Neural cell (in vitro differentiated cells): ENCODE data around the gene SMARCA1. TPM values are rescaled to one million over a fixed set of nuclear protein-coding genes. Genes with fewer than 3 reads are reported as not detected.

Source experiments
- H2AFZ ChIP-seq: fragments of 200-600, 300-800 bp; sonication (generic), shearing (Covaris generic); 2 replicates; pipeline ENCODE4 v1.6.0; 2014; ENCODE audit warnings: low read depth, mild to moderate bottlenecking, antibody characterized with exemption, low read length, moderate library complexity
- H3F3A ChIP-seq: fragments of 200-600 bp; shearing (Covaris generic); 2 replicates; pipeline ENCODE4 v1.6.1; 2016; ENCODE audit warnings: mild to moderate bottlenecking, moderate library complexity, mixed read lengths, antibody characterized with exemption, low read length; ENCODE audit not compliant: insufficient read depth, poor library complexity, severe bottlenecking
- H3K27ac ChIP-seq: fragments of 200-600, 300-800 bp; sonication (generic), shearing (Covaris generic); 2 replicates; pipeline ENCODE4 v1.5.1; 2014; ENCODE audit warnings: mild to moderate bottlenecking, low read length, moderate library complexity
- H3K27me3 ChIP-seq: fragments of 300-800, 200-600 bp; sonication (generic), shearing (Covaris generic); 2 replicates; pipeline ENCODE4 v1.6.0; 2014; ENCODE audit warnings: mild to moderate bottlenecking, low read depth, low read length, moderate library complexity; ENCODE audit not compliant: insufficient read depth
- H3K36me3 ChIP-seq: fragments of 300-800, 200-600 bp; sonication (generic), shearing (Covaris generic); 2 replicates; pipeline ENCODE4 v1.5.1; 2014; ENCODE audit warnings: mild to moderate bottlenecking, antibody characterized with exemption, low read length, moderate library complexity; ENCODE audit not compliant: insufficient read depth
- H3K4me2 ChIP-seq: fragments of 300-800, 200-600 bp; sonication (generic), shearing (Covaris generic); 2 replicates; pipeline ENCODE4 v1.6.0; 2014; ENCODE audit warnings: mild to moderate bottlenecking, low read length
- H3K4me3 ChIP-seq: fragments of 300-800, 200-600 bp; sonication (generic), shearing (Covaris generic); 2 replicates; pipeline ENCODE4 v1.5.1; 2014; ENCODE audit warnings: mild to moderate bottlenecking, low read length, moderate library complexity
- H3K79me2 ChIP-seq: fragments of 200-600 bp; shearing (Covaris generic); replicated peaks from 2 replicates; pipeline ENCODE4 v1.6.0; 2014; ENCODE audit warnings: mild to moderate bottlenecking, low read length, moderate library complexity; ENCODE audit not compliant: insufficient read depth
- H3K9ac ChIP-seq: fragments of 300-800, 200-600 bp; sonication (generic), shearing (Covaris generic); 2 replicates; pipeline ENCODE4 v1.6.1; 2016; ENCODE audit warnings: mild to moderate bottlenecking, low read length, mixed read lengths
- H3K9me2 ChIP-seq: fragments of 200-600 bp; shearing (Covaris generic); 2 replicates; pipeline ENCODE4 v1.6.1; 2016; ENCODE audit warnings: mild to moderate bottlenecking, low read length, mixed read lengths; ENCODE audit not compliant: insufficient read depth
- H3K9me3 ChIP-seq: fragments of 200-600, 300-800 bp; sonication (generic), shearing (Covaris generic); 2 replicates; pipeline ENCODE4 v1.6.1; 2016; ENCODE audit warnings: mild to moderate bottlenecking, mixed run types, low read length, moderate library complexity, mixed read lengths
- H4K20me1 ChIP-seq: fragments of 200-600 bp; shearing (Covaris generic); 2 replicates; pipeline ENCODE4 v1.6.1; 2016; ENCODE audit warnings: mild to moderate bottlenecking, mixed run types; ENCODE audit not compliant: insufficient read depth
- EP300 ChIP-seq: fragments of 450-650 bp; conservative IDR thresholded peaks from 2 replicates; pipeline ENCODE4 v1.6.1; 2014; ENCODE audit warnings: antibody characterized with exemption, mild to moderate bottlenecking, moderate library complexity; ENCODE audit not compliant: poor library complexity, severe bottlenecking
- EZH2 ChIP-seq: fragments of 200-600, 300-800 bp; shearing (Covaris generic), sonication (generic); IDR thresholded peaks from 2 replicates; pipeline ENCODE4 v1.6.1; 2014; ENCODE audit warnings: antibody characterized with exemption, low read length, borderline replicate concordance, mild to moderate bottlenecking; ENCODE audit not compliant: insufficient read depth, poor library complexity, severe bottlenecking
- MXI1 ChIP-seq: fragments of 450-650 bp; conservative IDR thresholded peaks from 2 replicates; pipeline ENCODE4 v1.6.1; 2014; ENCODE audit warnings: antibody characterized with exemption, mild to moderate bottlenecking; ENCODE audit not compliant: poor library complexity, severe bottlenecking
- POLR2AphosphoS5 ChIP-seq: IDR thresholded peaks from 2 replicates; pipeline ENCODE4 v1.6.1; 2012
- RAD21 ChIP-seq: fragments of 450-650 bp; conservative IDR thresholded peaks from 2 replicates; pipeline ENCODE4 v1.6.1; 2014; ENCODE audit warnings: antibody characterized with exemption, mild to moderate bottlenecking, moderate library complexity
- SMC3 ChIP-seq: fragments of 450-650 bp; conservative IDR thresholded peaks from 2 replicates; pipeline ENCODE4 v1.6.1; 2014; ENCODE audit warnings: antibody characterized with exemption, mild to moderate bottlenecking, moderate library complexity; ENCODE audit not compliant: poor library complexity
- TAF1 ChIP-seq: IDR thresholded peaks from 2 replicates; pipeline ENCODE4 v1.6.1; 2012; ENCODE audit warnings: low read depth
- polyA plus RNA-seq: library from polyadenylated mRNA; depleted of rRNA; stranded (reverse); fragments of >200 nt; gene quantifications from 2 replicates; pipeline ENCODE4 v1.2.3, GENCODE V29; 2014
- TF ChIP-seq, protein P1 (sequence below): IDR thresholded peaks from 2 replicates; pipeline ENCODE4 v1.6.1; 2012; ENCODE audit warnings: borderline replicate concordance
- TF ChIP-seq, protein P2 (sequence below): fragments of 450-650 bp; IDR thresholded peaks from 2 replicates; pipeline ENCODE4 v1.5.1; 2014; ENCODE audit warnings: antibody characterized with exemption, mild to moderate bottlenecking, moderate library complexity; ENCODE audit not compliant: poor library complexity, severe bottlenecking

SMARCA1 gene
- polyA plus RNA-seq, 1 donor from 2014 or later, result 66.9 TPM

DNA sequence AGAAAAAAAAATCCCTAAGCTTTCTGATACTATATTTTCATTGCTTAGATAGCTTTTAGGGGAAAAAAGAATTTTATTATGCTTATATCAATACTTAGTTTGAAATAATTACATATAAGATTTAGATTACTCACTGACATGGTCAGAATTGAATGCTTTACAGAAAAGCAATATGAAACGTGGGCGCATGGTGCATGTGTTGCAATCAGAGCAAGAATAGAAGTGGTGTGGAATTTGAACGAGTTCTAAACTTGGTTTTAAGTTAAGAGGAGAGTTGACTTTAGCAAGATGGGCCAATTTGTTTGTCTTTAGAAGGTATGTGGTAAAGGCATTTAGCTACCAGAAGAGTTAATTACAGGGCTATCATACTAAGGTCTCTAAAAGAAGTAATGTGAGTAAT is 38.2 kb upstream of the SMARCA1 start:
- TF ChIP-seq, protein P1, sequence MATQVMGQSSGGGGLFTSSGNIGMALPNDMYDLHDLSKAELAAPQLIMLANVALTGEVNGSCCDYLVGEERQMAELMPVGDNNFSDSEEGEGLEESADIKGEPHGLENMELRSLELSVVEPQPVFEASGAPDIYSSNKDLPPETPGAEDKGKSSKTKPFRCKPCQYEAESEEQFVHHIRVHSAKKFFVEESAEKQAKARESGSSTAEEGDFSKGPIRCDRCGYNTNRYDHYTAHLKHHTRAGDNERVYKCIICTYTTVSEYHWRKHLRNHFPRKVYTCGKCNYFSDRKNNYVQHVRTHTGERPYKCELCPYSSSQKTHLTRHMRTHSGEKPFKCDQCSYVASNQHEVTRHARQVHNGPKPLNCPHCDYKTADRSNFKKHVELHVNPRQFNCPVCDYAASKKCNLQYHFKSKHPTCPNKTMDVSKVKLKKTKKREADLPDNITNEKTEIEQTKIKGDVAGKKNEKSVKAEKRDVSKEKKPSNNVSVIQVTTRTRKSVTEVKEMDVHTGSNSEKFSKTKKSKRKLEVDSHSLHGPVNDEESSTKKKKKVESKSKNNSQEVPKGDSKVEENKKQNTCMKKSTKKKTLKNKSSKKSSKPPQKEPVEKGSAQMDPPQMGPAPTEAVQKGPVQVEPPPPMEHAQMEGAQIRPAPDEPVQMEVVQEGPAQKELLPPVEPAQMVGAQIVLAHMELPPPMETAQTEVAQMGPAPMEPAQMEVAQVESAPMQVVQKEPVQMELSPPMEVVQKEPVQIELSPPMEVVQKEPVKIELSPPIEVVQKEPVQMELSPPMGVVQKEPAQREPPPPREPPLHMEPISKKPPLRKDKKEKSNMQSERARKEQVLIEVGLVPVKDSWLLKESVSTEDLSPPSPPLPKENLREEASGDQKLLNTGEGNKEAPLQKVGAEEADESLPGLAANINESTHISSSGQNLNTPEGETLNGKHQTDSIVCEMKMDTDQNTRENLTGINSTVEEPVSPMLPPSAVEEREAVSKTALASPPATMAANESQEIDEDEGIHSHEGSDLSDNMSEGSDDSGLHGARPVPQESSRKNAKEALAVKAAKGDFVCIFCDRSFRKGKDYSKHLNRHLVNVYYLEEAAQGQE, result no peak
- no peak for TF ChIP-seq RAD21
- TF ChIP-seq, protein P2, sequence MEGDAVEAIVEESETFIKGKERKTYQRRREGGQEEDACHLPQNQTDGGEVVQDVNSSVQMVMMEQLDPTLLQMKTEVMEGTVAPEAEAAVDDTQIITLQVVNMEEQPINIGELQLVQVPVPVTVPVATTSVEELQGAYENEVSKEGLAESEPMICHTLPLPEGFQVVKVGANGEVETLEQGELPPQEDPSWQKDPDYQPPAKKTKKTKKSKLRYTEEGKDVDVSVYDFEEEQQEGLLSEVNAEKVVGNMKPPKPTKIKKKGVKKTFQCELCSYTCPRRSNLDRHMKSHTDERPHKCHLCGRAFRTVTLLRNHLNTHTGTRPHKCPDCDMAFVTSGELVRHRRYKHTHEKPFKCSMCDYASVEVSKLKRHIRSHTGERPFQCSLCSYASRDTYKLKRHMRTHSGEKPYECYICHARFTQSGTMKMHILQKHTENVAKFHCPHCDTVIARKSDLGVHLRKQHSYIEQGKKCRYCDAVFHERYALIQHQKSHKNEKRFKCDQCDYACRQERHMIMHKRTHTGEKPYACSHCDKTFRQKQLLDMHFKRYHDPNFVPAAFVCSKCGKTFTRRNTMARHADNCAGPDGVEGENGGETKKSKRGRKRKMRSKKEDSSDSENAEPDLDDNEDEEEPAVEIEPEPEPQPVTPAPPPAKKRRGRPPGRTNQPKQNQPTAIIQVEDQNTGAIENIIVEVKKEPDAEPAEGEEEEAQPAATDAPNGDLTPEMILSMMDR, result no peak
- TF ChIP-seq TAF1, result no peak
- no peak for TF ChIP-seq MXI1
- no peak for TF ChIP-seq EZH2
- TF ChIP-seq POLR2AphosphoS5, result no peak
- no peak for TF ChIP-seq SMC3
- no peak for TF ChIP-seq EP300
- Histone ChIP-seq H3K27ac (no peak overlapping the region), H3K9ac (no peak overlapping the region), H3K9me3 (no peaks in the 10 kb centered on the region), H3K27me3 (no peaks in the 10 kb centered on the region), H3K4me3 (no peak overlapping the region), H4K20me1 (no peaks in the 10 kb centered on the region), H3K36me3 (no peaks in the 10 kb centered on the region), H2AFZ (no peak overlapping the region), H3K4me2 (no peak overlapping the region), H3K9me2 (no peaks in the 10 kb centered on the region), H3F3A (no peaks in the 10 kb centered on the region), H3K79me2 (no peaks in the 10 kb centered on the region)

DNA sequence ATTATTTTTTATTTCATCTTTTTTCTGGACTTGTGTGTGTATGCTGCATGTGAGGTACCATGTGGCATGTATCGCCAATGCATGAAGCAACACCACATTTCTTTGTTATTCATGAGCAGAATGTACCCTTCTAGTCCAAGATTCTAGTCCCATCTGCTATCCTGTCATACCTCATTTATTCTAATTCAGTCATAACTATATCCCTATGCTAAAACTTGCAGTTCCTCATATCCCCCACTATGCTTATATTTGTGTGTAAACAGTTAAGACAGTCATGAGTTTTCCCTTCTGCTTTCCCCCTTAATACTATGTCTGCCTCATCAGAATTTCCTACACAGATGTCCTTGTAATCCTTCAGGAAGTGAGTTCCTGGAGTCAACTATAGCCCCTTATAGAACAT is 36.5 kb upstream of the SMARCA1 start:
- H3K9ac ChIP-seq, result no peak overlapping the region
- no peak overlapping the region for H3K27ac ChIP-seq
- no peaks in the 10 kb centered on the region for H4K20me1 ChIP-seq
- no peaks in the 10 kb centered on the region for H3K9me2 ChIP-seq
- H3K4me2 ChIP-seq, result no peak overlapping the region
- TF ChIP-seq RAD21, result no peak
- no peak for TF ChIP-seq MXI1
- TF ChIP-seq, protein P1, result no peak
- TF ChIP-seq TAF1, result no peak
- no peak for TF ChIP-seq POLR2AphosphoS5
- no peak for TF ChIP-seq SMC3
- TF ChIP-seq, protein P2, result no peak
- TF ChIP-seq EP300, result no peak
- TF ChIP-seq EZH2, result no peak
- no peaks in the 10 kb centered on the region for H3K79me2 ChIP-seq
- H2AFZ ChIP-seq, result no peak overlapping the region
- H3K27me3 ChIP-seq, result no peaks in the 10 kb centered on the region
- no peaks in the 10 kb centered on the region for H3K9me3 ChIP-seq
- H3K36me3 ChIP-seq, result no peaks in the 10 kb centered on the region
- H3F3A ChIP-seq, result no peaks in the 10 kb centered on the region
- H3K4me3 ChIP-seq, result no peak overlapping the region
